IMR-90 (cell line): ENCODE data around the gene RGS9.

Source experiments
- BHLHE40 ChIP-seq: fragments of 150-350 bp; IDR thresholded peaks from 2 replicates; pipeline ENCODE4 v1.6.1; 2016; ENCODE audit warnings: mild to moderate bottlenecking, low read depth, low read length
- CHD1 ChIP-seq: IDR thresholded peaks from 2 replicates; pipeline ENCODE4 v1.6.1; 2012; ENCODE audit warnings: low read depth, low read length, improper control_type of control experiment
- MAFK ChIP-seq: IDR thresholded peaks from 2 replicates; pipeline ENCODE4 v1.6.1; 2012; ENCODE audit warnings: low read depth, low read length, improper control_type of control experiment
- MXI1 ChIP-seq: IDR thresholded peaks from 2 replicates; pipeline ENCODE4 v1.6.1; 2012; ENCODE audit warnings: low read depth, mild to moderate bottlenecking, low read length, moderate library complexity, borderline replicate concordance
- NFE2L2 ChIP-seq: fragments of 150-350 bp; IDR thresholded peaks from 2 replicates; pipeline ENCODE4 v1.6.1; 2016; ENCODE audit warnings: low read depth, mild to moderate bottlenecking, low read length
- POLR2A ChIP-seq: IDR thresholded peaks from 2 replicates; pipeline ENCODE4 v1.6.1; 2012; ENCODE audit warnings: mild to moderate bottlenecking, low read depth, low read length
- RAD21 ChIP-seq: IDR thresholded peaks from 2 replicates; pipeline ENCODE4 v1.6.1; 2012; ENCODE audit warnings: low read length, improper control_type of control experiment
- RFX5 ChIP-seq: IDR thresholded peaks from 2 replicates; pipeline ENCODE4 v1.8.0; 2012; ENCODE audit warnings: low read depth, mild to moderate bottlenecking, low read length, moderate library complexity
- USF2 ChIP-seq: fragments of 150-350 bp; IDR thresholded peaks from 2 replicates; pipeline ENCODE4 v1.6.1; 2017; ENCODE audit warnings: mild to moderate bottlenecking, antibody characterized with exemption, low read length, low read depth
- TF ChIP-seq, protein P1 (sequence below): conservative IDR thresholded peaks from 2 replicates; pipeline ENCODE4 v1.5.1; 2012; ENCODE audit warnings: mild to moderate bottlenecking, low read depth, low read length, improper control_type of control experiment
- TF ChIP-seq, protein P2 (sequence below): fragments of 150-350 bp; IDR thresholded peaks from 2 replicates; pipeline ENCODE4 v1.6.1; 2016; ENCODE audit warnings: low read depth, mild to moderate bottlenecking, low read length, moderate library complexity, borderline replicate concordance

GRCh38 chr17:65265276-65265675, 128.1 kb downstream of the RGS9 start:
- TF ChIP-seq, protein P1, sequence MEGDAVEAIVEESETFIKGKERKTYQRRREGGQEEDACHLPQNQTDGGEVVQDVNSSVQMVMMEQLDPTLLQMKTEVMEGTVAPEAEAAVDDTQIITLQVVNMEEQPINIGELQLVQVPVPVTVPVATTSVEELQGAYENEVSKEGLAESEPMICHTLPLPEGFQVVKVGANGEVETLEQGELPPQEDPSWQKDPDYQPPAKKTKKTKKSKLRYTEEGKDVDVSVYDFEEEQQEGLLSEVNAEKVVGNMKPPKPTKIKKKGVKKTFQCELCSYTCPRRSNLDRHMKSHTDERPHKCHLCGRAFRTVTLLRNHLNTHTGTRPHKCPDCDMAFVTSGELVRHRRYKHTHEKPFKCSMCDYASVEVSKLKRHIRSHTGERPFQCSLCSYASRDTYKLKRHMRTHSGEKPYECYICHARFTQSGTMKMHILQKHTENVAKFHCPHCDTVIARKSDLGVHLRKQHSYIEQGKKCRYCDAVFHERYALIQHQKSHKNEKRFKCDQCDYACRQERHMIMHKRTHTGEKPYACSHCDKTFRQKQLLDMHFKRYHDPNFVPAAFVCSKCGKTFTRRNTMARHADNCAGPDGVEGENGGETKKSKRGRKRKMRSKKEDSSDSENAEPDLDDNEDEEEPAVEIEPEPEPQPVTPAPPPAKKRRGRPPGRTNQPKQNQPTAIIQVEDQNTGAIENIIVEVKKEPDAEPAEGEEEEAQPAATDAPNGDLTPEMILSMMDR = no peak
- no peak for TF ChIP-seq RFX5
- TF ChIP-seq USF2 = no peak
- no peak for TF ChIP-seq NFE2L2
- TF ChIP-seq, protein P2, sequence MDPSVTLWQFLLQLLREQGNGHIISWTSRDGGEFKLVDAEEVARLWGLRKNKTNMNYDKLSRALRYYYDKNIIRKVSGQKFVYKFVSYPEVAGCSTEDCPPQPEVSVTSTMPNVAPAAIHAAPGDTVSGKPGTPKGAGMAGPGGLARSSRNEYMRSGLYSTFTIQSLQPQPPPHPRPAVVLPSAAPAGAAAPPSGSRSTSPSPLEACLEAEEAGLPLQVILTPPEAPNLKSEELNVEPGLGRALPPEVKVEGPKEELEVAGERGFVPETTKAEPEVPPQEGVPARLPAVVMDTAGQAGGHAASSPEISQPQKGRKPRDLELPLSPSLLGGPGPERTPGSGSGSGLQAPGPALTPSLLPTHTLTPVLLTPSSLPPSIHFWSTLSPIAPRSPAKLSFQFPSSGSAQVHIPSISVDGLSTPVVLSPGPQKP = no peak
- TF ChIP-seq BHLHE40 = no peak
- TF ChIP-seq RAD21 = no peak
- no peak for TF ChIP-seq POLR2A
- TF ChIP-seq MXI1 = no peak
- no peak for TF ChIP-seq CHD1
- TF ChIP-seq MAFK = no peak
